WTC11 (cell line): ENCODE results near the gene EPN1.

ENCODE experiments used
- CTCF ChIP-seq: fragments of 200-600 bp; IDR thresholded peaks from 2 replicates; pipeline ENCODE4 v1.8.0; 2022; ENCODE audit warnings: antibody characterized with exemption
- FOXJ3 ChIP-seq: sonication (generic); formaldehyde crosslinking; IDR thresholded peaks from 2 replicates; pipeline ENCODE4 v1.9.0; 2021; ENCODE audit warnings: missing genetic modification reagents, mild to moderate bottlenecking, borderline replicate concordance
- FOXK1 ChIP-seq: sonication (generic); formaldehyde crosslinking; IDR thresholded peaks from 2 replicates; pipeline ENCODE4 v1.8.0; 2022; ENCODE audit warnings: mild to moderate bottlenecking, moderate library complexity, missing genetic modification reagents
- FOXP1 ChIP-seq: sonication (generic); formaldehyde crosslinking; IDR thresholded peaks from 2 replicates; pipeline ENCODE4 v1.8.0; 2022; ENCODE audit warnings: missing genetic modification reagents, mild to moderate bottlenecking, moderate library complexity, borderline replicate concordance
- SMAD4 ChIP-seq: sonication (generic); formaldehyde crosslinking; IDR thresholded peaks from 2 replicates; pipeline ENCODE4 v1.8.0; 2022; ENCODE audit warnings: mild to moderate bottlenecking, missing genetic modification reagents
- TEAD4 ChIP-seq: sonication (generic); formaldehyde crosslinking; IDR thresholded peaks from 2 replicates; pipeline ENCODE4 v1.8.0; 2022; ENCODE audit warnings: mild to moderate bottlenecking, missing genetic modification reagents
- TP53 ChIP-seq: sonication (generic); formaldehyde crosslinking; IDR thresholded peaks from 2 replicates; pipeline ENCODE4 v1.8.1; 2023; ENCODE audit warnings: mild to moderate bottlenecking, missing genetic modification reagents
- ZNF263 ChIP-seq: sonication (generic); formaldehyde crosslinking; IDR thresholded peaks from 2 replicates; pipeline ENCODE4 v1.8.1; 2022; ENCODE audit warnings: low read depth, mild to moderate bottlenecking, moderate library complexity, missing genetic modification reagents
- ZNF416 ChIP-seq: fragments of 250-450 bp; sonication (Bioruptor Pico); IDR thresholded peaks from 2 replicates; pipeline ENCODE4 v1.9.0; 2021; ENCODE audit warnings: mild to moderate bottlenecking, inconsistent platforms
- ZSCAN18 ChIP-seq: fragments of 250-450 bp; sonication (Bioruptor Pico); IDR thresholded peaks from 2 replicates; pipeline ENCODE4 v2.1.2; 2022; ENCODE audit warnings: mild to moderate bottlenecking, moderate library complexity

GRCh38 chr19:55680339-55681130 is 5.5 kb downstream of the EPN1 start:
- TF ChIP-seq ZSCAN18 (no peak), TEAD4 (no peak), FOXJ3 (CRISPR knock-in tag) (no peak), FOXK1 (no peak), ZNF263 (no peak), ZNF416 (no peak), CTCF (no peak), TP53 (CRISPR knock-in tag) (no peak), SMAD4 (CRISPR knock-in tag) (no peak), FOXP1 (CRISPR knock-in tag) (no peak)
